Stimulated activated CD8-positive, alpha-beta memory T cell treated with anti-CD3 and anti-CD28 coated beads, Interleukin-15, amount 100 ng/mL, for 24 hours (primary cell): ENCODE measurements around the gene SPINK7.
A peak's percentile ranks its signal among the peaks of the same experiment; 100 is the strongest.
"Not testable (repeated sequence)": the region's sequence is repeated elsewhere in the genome, so short reads cannot be mapped to it uniquely, and the experiment has no call there.

Source experiments
- DNase-seq: peaks from one replicate; pipeline ENCODE4 v3.0.0-alpha.2; 2020; ENCODE audit warnings: low read depth

SPINK7 gene

DNA sequence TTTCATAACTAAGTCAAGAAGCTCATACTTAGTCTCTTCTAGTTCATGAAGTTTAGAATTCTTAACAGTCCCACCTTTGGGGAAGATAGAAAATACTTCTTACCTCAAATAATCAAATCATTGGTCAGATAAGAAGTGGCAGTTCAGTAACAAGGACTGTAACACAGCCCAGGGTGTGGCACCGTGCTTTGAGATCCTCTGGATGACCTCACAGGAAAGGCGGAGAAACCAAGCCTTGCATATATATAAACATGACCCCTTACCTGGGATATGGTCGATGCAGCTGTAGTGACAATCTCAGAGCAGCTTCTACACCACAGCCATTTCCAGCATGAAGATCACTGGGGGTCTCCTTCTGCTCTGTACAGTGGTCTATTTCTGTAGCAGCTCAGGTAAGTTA is at the start of gene SPINK7:
Gene SPINK7, plus strand, starts transcription at position 271 of the 400 bp plus-strand sequence. Its CDS starts 61 bp downstream, at position 332.
- no peak for DNase-seq

GRCh38 chr5:148267962-148268361 is 44.3 kb upstream of the SPINK7 start:
- no peak for DNase-seq

DNA sequence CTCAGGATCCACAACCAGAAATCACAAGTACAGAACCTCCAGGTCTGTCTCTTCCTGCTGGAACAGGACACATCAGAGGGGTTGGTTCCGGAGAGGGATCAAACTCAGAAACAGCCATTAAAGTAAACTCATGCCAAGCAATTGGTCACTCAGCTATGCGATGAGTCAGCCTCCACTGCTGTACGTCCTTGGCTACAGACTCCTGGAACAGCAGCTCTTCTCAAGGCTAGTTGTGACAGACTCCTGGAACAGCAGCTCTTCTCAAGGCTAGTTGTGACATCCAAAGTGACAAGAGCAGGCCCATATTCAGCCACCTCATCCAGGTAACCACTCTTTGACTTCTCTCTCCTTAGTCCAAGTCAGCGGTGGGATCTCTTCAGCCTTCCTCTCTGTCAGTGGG is 43.7 kb upstream of the SPINK7 start, which contains the start of gene SPINK13:
Gene SPINK13, plus strand, starts transcription at position 229 of the 400 bp plus-strand sequence. CDS start 1,279 bp downstream, outside the sequence.
- DNase-seq: no peak

- not testable (repeated sequence) for DNase-seq
Measured at GRCh38 chr5:148275129-148275528, 37.1 kb upstream of the SPINK7 start.

DNA sequence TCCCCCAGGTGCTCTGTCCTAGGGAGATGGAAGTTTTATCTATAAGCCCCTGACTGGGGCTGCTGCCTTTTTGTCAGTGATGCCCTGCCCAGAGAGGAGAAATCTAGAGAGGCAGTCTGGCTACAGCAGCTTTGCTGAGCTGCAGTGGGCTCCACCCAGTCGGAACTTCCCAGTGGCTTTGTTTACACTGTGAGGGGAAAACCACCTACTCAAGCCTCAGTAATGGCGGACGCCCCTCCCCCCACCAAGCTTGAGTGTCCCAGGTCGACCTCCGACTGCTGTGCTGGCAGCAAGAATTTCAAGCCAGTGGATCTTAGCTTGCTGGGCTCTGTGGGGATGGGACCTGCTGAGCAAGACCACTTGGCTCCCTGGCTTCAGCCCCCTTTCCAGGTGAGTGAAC is 31.3 kb upstream of the SPINK7 start:
- DNase-seq: not testable (repeated sequence)

DNA sequence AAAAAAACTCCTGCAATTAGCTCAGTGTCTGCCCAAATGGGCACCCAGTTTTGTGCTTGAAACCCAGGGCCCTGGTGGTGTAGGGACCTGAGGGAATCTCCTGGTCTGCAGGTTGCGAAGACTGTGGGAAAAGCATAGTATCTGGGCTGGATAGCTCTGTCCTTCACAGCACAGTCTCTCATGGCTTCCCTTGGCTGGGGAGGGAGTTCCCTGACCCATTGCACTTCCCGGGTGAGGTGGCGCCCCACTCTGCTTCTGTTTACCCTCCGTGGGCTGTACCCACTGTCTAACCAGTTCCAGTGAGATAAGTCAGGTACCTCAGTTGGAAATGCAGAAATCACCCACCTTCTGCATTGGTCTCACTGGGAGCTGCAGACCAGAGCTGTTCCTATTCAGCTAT is 30.9 kb upstream of the SPINK7 start:
- DNase-seq: not testable (repeated sequence)

- no peak for DNase-seq
Measured at GRCh38 chr5:148290271-148291195, 21.7 kb upstream of the SPINK7 start.

- no peak for DNase-seq
Measured at GRCh38 chr5:148297731-148298130, 14.5 kb upstream of the SPINK7 start.

- DNase-seq: no peak
Measured at GRCh38 chr5:148306446-148306845, 5.8 kb upstream of the SPINK7 start.

GRCh38 chr5:148309019-148309418 is 3.2 kb upstream of the SPINK7 start:
- no peak for DNase-seq

- DNase-seq: no peak
Measured at GRCh38 chr5:148309746-148310145, 2.5 kb upstream of the SPINK7 start.

DNA sequence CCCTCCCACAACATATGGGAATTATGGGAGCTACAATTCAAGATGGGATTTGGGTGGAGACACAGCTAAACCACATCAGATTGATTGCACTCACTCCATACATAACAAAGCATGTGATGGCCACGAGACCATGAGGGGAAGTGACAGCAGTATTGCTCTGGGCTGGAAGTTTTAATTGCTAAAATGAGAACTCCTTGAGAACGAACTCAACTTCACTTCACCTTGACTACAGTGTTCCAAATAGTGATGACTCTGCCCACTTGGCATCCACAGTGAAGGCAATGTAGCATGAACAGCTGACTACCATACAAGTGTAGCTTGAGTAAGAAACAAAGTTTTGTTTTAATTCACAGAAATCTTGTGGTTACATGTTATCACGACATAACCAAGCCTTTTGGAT is 739 bp upstream of the SPINK7 start:
- DNase-seq: no peak

- DNase-seq: no peak
Measured at GRCh38 chr5:148314187-148314586, 2.0 kb downstream of the SPINK7 start.

- no peak for DNase-seq
Measured at GRCh38 chr5:148314731-148315130, 2.5 kb downstream of the SPINK7 start.

DNA sequence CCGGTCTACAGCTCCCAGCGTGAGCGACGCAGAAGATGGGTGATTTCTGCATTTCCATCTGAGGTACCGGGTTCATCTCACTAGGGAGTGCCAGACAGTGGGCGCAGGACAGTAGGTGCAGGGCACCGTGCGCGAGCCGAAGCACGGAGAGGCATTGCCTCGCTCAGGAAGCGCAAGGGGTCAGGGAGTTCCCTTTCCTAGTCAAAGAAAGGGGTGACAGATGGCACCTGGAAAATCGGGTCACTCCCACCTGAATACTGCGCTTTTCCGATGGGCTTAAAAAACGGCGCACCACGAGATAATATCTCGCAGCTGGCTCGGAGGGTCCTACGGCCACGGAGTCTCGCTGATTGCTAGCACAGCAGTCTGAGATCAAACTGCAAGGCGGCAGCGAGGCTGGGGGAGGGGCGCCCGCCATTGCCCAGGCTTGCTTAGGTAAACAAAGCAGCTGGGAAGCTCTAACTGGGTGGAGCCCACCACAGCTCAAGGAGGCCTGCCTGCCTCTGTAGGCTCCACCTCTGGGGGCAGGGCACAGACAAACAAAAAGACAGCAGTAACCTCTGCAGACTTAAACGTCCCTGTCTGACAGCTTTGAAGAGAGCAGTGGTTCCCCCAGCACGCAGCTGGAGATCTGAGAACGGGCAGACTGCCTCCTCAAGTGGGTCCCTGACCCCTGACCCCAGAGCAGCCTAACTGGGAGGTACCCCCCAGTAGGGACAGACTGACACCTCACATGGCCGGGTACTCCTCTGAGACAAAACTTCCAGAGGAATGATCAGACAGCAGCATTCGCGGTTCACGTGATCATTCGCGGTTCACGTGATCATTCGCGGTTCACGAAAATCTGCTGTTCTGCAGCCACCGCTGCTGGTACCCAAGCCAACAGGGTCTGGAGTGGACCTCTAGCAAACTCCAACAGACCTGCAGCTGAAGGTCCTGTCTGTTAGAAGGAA is 8.1 kb downstream of the SPINK7 start:
- peak; percentile 4 for DNase-seq

GRCh38 chr5:148333262-148333849 is 21.1 kb downstream of the SPINK7 start:
- DNase-seq: no peak

DNA sequence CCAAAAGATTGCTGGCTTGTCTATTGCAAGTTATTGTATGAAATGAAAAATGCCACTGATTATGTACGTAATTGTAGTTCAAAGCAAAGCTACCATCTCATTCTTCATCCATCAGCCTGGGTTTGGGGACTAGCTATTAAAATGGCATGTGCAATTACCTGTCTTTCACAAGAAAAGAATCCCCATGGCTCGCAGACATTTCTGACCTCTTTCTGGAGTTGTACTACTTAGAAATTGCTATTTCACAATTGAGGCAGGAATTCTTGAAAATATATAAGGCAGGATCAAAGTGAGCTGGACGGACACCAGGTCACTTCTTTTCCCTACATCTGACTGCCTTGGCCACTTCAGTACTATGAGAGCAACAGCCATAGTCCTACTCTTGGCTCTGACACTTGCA is 23.0 kb downstream of the SPINK7 start, which contains the start of gene SPINK9:
Gene SPINK9, plus strand, starts transcription at position 301 of the 400 bp plus-strand sequence. Its CDS starts 55 bp downstream, at position 356.
- no peak for DNase-seq

GRCh38 chr5:148336704-148337435 is 24.6 kb downstream of the SPINK7 start:
- DNase-seq: no peak

DNA sequence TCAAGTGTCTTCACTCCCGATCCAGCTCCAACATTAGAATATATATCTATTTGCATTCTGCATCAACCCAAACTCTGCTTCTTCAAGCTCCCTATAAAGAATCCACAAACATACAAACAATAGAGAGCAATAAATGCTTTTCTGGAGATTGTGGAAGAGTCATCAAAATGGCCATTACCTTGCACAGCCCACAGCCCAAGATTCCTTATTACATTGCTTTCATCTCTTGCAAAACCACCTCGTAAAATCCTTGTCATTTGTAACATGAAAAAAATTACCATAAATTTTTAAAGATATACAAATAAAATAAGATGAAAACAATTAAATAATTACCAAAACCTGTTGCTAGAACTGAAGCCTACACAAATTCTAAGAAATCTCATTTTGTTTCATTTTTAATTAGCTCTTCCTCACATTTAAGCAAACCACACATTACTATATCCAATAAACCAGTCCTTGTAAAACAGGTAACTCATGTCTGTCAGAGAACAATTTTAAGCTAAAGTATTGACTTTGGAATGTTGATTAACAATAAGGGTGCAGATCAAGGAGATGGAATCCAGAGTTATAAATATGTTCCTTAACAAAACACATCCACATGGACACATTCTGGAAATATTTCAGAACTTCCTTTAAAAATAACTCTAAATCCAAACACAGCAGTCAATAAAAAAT is 30.3 kb downstream of the SPINK7 start:
- no peak for DNase-seq

DNA sequence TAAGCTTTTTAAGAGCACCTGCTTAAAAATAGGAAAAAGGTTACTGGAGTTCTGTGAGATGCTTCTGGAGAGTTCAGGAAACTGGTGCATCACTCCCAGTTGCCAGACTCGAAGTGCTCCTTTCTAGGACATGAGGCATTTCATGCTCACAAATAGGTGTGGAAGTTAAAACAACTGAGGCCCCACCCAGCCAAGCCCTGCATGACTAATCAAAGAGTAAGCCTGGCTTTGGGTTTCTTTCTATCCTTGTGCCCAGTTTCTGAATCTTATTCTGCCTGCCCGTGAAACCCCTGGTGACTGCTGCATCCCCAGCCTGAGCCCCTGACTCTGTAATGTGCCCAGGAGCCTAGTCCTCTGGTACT is 30.8 kb downstream of the SPINK7 start:
- DNase-seq: no peak
